NCI-H748 (cell line): Measurements from ENCODE around the gene PEAR1.
A peak's percentile ranks its signal among the peaks of the same experiment; 100 is the strongest.

Experiments
- DNase-seq: peaks from one replicate; lab custom pipeline; 2025; ENCODE audit not compliant: unreplicated experiment; lab: John Stamatoyannopoulos, UW

The PEAR1 gene

DNA sequence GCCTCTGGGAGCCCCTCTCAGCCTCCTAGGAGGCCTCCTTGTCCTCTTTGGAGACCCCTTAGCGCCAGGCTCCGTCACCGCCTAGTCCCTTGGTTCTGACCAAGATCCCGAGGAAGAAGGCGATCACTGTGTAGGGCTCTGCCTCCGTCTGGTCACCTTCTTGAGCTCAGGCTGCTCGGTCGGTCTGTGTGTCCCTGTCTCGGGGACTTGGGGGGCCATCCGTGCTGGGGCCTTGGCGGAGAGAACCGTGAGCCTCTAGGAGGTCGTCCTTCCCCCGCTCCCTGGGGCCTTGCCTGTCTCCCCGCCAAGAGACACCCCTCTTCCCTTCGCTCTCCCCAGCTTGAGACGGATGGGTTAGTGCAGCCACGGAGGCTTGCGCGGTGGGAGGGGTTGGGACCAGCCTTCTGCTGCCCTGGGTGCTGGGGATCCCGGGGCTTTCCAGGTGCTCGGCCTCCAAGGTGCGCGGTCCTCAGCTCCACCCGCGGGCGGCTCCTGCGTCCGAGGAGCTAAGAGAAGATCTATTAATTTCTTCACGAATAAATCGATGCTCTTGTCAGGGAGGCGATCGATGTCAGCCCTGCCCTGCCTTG, 33.9 kb upstream of the PEAR1 start:
- DNase-seq, result peak; percentile 75

DNA sequence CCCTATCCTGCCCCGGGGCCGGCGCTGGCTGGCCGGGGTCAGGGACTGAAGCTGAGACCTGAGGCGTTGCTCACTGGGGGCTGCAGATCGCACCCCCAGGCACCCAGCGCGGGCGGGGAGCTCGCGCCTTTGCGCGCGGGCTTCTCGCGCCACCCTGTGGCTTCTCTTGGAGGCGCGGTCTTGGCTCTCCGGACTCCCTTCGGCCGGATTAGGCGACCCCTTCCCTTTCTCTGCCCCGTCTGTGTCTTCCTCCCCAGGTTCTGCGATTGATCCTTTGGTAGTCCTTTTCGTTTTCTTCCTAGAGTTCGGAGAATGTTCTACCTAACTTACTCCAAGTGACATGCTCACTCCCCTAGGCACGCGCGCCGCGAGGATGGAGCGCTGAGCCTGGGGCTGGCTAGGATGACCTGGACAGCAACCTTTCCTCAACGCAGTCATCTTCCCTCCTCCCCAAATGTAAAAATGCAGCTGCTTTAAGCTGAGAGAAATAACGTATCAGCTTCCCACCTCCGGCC, 33.3 kb upstream of the PEAR1 start:
- peak; percentile 79 for DNase-seq

DNA sequence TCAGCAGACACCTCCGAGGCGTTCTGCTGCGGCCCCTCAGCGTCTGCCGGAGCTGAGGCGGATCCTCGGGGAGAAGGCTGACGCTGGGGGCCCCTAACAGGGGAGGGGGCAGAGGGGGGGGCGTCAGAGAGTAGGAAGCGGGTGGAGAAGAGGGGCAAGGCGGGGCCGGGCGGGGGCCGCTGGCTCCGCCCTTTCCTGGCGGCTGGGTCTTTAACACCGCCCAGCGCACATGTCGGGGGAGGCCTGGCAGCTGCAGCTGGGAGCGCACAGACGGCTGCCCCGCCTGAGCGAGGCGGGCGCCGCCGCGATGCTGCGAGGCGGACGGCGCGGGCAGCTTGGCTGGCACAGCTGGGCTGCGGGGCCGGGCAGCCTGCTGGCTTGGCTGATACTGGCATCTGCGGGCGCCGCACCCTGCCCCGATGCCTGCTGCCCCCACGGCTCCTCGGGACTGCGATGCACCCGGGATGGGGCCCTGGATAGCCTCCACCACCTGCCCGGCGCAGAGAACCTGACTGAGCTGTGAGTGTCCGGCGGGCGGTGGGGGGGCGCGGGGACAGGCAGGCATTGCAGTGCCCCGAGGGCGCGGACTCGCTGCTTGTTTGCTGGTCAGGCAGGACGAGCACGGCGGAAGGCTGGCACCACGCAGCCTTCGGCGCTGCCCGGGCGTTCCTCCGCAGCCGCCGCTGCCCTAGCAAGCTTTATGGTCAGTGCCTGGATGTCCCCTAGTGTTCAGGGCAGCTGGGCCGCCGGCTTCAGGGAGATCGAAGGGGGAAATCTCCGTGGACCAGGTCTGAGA, 32.7 kb upstream of the PEAR1 start, which contains the start of gene NTRK1:
Gene NTRK1 (plus strand): TSS at position 238 of the 796 bp plus-strand sequence. CDS start 70 bp downstream, at position 308.
- peak; percentile 85 for DNase-seq

DNA sequence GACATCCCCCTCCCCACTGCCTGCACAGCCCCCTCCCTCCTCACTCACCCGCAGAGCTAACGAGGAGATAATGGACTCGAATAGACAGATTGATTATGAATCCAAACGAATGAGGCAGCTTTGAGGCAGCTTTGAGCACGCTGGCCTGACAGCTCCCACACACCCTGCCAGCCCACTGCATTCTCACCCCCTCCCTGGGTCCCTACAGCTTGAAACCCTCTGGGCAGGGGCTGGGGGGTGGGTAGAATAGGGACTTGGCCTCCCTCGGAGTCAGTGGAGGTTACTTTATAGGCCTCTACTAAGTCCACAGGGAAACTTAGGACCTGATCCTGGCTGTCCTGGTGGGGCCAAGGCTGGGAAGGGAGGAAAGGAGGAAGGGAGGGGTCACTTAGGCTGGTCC, 30.9 kb upstream of the PEAR1 start:
- DNase-seq, result no peak

DNA sequence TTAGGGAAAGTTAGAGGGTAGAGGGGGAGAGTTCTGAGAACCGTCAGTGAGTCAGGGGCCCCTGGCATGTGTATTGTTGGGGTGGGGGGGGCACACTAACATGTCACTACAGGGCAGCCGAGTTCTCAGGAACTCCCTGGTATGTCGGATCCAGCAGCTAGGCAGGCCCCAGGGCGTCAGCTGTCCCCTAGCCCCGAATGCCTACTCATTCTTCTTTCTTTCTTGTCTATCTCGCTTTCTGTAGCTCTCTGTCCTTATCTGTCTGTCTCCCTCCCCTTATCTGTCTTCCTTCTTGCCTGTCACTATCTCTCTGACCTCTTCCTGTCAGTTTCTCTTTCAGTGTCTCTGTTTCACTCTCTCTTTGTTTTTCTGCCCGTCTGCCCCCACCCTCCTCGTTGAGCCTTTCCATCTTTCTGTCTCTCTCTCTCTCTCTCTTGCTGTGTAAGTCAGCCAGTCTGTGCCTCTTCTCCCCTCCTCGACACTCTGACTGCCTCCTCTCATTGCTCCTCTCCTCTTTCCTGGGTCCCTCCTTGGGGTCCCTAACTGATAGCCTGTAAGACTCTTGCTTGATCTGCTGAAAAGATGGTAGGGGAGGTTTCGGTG, 30.4 kb upstream of the PEAR1 start:
- no peak for DNase-seq

DNA sequence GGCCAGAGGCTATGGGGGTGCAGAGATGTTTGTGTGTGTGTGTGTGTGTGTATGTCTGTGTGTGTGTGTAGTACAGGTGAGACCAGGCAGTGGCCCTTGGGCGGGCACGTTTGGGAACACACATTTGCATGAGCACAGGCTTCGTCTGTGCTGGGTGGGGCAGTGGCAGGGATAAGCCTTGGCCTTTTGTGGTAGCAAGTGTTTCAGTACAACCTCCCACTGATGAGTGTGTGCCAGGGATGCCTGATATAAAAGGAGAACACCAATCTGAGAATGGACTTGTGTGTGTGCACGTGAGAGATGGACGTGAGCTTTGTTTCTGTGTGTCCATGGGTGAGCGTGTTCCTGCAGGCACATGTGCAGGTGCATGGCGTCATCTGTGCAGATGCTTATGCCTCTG, 29.9 kb upstream of the PEAR1 start:
- DNase-seq, result no peak

DNA sequence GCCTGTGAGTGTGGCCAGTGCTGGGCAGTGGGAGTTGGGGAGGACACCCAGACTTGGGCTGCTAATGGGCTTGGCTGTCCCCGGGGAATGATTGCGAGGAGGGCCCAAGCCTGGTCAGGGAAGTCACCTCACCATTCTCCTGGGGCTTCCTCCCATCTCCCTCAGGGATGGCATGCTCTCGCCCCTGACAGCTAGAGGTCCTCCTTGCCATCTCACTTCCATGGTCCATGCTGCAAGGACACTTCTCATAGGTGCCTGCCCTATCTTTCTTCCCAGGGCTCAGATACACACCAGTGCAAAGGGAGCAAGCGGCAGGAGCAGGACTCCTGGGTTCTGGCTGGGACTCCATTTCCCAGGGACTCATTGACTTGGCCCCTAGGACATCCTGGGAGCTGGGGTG, 28.7 kb upstream of the PEAR1 start:
- DNase-seq, result no peak

DNA sequence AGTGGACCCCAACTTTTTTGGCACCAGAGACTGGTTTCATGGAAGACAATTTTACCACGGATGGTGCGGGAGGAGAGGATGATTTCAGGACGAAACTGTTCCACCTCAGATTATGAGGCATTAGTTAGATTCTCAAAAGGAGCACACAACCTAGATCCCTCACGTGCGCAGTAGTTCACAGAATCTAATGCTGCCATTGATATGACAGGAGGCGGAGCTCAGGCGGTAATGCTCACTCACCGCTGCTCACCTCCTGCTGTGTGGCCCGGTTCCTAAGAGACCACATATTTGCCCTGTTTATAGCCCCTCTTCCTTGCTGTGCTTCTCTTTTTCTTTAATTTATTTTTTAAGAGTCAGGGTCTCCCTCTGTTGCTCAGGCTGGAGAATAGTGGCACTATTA, 28.3 kb upstream of the PEAR1 start:
- DNase-seq, result no peak

DNA sequence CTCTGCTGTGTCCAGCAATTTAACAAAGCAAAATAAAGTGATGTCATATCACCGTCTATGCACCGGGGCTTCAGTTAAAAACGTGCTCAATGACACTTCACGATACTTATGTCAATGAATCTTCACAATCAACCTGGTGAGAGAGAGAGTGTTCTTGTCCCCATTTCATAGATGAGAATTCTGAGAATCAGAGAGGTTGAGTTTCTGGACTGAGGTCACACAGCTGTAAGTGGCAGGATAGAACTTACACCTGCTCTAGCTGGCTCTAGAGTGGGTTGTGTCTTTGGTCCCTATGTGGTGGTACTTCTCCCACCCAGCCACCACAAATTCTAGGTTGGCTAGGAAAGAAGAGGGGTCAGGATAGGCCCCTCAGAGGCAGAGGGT, 27.7 kb upstream of the PEAR1 start:
- no peak for DNase-seq

DNA sequence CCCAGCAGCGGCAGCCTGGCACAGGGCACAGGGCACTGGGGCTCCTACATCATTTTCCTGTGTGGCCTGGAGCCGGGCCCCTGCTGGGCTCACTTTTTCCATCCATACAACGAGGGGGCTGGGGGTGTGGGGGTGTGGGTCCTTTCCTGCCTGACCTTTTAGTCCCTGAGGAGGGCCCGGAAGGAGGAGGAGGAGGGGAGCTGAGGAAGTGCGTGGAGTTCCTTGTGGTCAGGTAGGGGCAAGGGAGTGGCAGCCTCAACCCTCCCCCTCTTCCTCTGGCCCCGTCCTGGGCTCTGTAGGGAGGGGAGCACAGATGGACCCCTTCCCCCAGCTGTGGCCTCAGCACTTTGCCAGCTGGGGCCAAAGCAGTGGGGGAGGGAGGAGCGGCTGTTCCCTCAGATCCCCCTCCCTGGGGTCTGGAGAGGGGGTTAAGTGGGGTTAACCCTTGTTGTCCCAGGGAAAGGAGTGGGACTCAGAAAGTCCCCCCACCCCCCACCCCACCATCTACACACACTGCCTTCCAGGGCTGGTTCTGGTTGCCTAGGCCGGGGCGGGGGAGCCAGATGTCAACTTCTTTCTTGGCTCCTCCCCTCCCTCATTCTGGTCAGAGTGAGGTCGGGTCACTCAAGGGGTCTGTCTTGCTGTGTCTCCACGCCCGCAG, 27.1 kb upstream of the PEAR1 start:
- no peak for DNase-seq

DNA sequence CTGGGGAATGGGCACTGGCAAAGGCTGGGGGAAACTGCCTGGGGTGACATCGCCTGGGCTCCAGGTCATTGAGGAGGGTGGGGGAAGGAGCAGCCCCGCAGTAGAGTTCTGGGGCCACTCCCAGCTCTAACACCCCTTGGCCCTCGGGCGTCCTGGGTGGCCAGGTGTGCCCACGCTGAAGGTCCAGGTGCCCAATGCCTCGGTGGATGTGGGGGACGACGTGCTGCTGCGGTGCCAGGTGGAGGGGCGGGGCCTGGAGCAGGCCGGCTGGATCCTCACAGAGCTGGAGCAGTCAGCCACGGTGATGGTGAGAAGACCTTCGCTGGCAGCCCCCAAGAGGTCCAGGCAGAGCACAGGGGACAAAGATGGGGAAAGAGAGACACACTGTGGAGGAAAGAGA, 25.2 kb upstream of the PEAR1 start:
- no peak for DNase-seq

DNA sequence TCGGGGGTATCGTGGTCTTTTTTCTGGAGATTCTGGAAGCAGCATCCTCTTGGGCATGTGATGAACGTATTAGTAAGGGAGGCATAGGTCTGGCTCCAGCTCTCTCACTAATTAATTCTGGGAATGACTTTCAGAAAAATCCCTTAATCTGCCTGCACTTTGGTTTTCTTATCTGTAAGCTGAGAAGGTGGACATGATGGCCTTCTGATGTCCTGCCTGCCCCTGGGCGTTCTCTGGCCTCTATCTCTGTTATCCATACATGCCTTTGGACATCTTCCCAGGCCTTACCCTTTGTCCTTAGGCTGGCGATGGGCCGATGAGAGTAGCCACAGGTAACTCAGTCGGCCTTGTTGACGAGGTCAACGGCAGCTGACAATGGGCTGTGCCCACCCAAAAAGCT, 24.1 kb upstream of the PEAR1 start:
- no peak for DNase-seq

DNA sequence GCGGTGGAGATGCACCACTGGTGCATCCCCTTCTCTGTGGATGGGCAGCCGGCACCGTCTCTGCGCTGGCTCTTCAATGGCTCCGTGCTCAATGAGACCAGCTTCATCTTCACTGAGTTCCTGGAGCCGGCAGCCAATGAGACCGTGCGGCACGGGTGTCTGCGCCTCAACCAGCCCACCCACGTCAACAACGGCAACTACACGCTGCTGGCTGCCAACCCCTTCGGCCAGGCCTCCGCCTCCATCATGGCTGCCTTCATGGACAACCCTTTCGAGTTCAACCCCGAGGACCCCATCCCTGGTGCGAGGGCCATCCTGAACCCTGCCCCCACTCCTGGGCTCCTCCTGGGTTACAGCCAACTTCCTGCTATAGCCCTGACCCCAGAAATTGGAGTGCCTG, 19.9 kb upstream of the PEAR1 start:
- no peak for DNase-seq

DNA sequence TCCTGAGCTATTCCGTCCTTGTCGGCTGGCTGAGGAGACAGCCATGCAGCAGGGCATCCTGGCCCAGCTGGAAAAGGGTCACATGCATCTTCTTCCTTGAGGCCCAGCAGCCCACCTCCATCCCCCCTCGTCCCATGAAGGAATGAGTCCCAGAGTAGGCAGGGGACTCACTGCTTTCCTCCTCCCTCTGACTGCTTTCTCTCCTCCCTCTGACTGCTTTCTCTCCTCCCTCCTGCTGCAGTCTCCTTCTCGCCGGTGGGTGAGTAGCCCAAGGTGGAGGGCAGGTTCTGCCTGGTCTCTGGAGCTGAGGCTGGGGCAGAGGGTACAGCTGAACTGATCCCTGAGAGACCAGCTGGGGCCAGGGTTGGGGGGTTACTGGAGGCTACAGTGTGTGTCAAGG, 19.4 kb upstream of the PEAR1 start:
- DNase-seq, result no peak

DNA sequence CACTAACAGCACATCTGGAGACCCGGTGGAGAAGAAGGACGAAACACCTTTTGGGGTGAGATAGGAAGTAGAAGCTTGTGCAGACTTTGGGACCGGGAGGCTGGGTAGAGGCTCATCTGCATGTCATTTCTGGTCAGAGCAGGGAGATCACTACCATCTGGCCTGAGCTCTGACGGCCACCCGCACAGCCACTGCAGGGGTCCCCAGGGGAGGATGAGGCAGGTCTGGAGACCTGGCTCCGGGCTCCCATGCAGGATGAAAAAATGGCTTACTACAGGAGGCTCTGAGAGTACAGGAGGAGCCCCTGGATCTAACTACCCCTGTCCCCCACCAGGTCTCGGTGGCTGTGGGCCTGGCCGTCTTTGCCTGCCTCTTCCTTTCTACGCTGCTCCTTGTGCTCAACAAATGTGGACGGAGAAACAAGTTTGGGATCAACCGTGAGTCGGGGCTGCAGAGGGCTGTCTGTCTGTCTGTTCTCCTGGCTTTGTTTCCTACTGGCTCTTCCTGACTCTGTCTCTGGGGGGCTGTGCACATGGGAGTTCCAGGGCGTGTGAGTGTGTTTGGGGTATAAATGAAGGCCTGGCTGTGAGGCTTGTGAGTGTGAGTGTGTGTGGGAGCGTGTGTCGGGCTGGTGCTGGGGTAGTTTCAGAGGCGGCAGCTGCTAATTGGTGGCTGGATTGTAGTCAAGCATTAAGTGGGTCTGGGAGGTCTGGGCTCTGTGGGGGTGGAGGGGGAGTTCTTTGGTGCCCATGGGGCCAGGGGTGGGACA, 18.8 kb upstream of the PEAR1 start:
- DNase-seq, result no peak

DNA sequence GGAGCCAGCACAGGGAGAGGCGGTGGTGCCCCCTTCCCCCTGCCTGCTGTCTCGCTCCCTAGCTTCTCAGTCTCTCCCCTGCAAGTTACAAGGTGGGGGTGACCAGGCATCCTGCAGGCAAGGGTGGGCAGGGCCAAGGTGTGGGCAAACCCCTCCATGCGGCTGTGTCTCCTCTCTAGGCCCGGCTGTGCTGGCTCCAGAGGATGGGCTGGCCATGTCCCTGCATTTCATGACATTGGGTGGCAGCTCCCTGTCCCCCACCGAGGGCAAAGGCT, 18.2 kb upstream of the PEAR1 start:
- DNase-seq, result no peak

DNA sequence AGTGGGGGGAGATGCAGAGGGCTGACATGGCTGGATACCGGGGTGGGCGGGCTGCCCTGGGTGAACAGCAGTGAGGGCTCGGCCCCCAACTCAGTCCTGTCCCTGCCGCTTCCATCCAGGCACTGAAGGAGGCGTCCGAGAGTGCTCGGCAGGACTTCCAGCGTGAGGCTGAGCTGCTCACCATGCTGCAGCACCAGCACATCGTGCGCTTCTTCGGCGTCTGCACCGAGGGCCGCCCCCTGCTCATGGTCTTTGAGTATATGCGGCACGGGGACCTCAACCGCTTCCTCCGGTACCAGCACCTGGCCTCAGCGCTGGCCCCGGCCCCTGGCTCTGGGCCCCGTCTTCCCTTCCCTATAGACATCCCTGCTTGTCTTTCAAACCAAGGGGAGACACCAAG, 17.2 kb upstream of the PEAR1 start:
- DNase-seq, result no peak

DNA sequence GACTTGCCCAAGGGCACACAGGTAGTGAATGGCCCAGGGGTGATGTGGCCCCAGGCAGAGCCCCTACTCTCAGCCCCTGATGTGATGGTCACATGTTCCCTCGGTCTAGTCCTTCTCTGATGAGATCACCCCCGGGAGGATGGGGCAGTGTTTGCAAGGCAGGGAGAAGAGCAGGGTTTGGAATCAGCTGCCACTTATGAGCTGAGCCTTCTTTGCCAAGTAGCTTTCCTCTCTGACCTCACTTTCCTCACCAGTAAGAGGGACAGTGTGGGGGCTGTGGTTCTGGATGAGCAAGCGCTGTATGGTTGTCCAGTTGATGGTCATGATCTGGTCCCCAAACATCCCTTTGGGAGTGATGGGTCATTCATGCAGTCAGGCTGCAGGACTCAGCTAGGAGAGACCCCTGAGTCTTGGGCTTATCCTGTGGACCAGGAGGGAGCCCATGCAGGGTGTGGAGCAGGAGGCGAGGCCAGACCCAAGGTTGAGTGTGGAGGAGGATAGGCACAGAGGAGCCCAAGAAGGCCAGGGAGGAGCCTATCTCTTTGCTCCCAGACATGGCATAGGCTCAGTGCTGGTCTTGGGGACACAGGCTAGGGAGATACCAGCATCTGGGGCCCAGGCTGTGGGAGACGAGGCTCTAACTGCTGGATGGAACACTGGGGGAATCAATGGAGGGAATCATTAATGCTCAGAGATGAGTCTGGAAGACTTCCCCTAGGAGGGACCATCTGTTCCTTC, 15.9 kb upstream of the PEAR1 start:
- DNase-seq, result no peak

DNA sequence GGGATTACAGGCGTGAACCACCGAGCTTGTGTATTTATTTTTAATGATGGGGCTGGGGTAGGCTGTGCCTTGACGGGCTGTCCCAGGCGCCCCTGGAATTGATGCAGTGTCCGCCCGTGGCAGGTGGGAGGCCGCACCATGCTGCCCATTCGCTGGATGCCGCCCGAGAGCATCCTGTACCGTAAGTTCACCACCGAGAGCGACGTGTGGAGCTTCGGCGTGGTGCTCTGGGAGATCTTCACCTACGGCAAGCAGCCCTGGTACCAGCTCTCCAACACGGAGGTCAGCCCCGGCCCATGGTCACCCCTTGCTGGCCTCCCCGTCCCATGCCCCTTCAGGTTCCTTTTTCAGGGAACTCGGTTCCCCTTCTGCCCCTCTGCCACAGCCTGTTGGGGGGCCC, 13.6 kb upstream of the PEAR1 start:
- no peak for DNase-seq

DNA sequence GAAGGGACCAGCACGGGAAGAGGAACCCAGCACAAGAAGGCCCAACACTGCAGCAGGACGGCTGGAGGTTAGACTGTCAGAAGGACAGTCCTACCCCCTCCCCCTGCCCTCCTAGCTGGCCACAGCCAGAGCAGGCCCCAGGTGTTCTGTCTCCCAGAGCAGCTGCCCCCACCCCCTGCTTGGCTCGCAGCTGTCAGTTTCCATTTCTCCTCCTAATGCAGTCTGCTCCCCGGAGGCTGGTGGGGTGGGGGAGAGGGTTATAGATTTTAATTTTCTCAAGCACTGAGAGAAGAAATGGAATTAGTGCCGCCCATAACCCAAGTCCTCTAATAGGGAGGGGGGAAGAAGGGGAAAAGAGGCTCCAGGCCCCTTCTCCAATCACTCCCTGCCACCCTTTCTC, 13.0 kb upstream of the PEAR1 start:
- no peak for DNase-seq

DNA sequence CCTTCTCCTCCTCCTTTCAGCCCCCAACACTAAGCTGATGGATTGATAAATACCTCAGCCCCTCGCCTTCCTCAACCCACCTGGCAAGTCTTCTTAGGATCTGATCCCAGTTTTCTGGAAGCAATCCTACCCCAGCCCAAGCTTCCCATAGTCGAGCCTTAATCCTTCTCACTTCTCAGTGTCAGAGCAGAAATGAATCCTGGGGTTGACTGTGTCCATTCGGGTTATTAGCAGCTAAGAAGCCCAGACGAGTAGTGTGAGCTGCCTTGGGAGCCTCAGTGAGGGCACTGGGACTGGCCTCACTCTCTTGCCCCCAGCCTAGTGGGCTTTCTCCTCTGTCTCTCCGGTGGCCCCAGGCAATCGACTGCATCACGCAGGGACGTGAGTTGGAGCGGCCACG, 12.4 kb upstream of the PEAR1 start:
- no peak for DNase-seq
